HepG2 (cell line): ENCODE measurements around the gene SMPD1. TPM values are rescaled to one million over a fixed set of nuclear protein-coding genes. Genes with fewer than 3 reads are reported as not detected.

Experiments used
- ATAC-seq: fragments of 200-7000 bp; cut with Tn5 transposase; 3 replicates; pipeline ENCODE4 v1.9.1; 2020; ENCODE audit warnings: mild to moderate bottlenecking, moderate library complexity
- BruUV-seq: library from RNA; stranded (reverse); fragments of 400-500 nt; replicated peaks from 2 replicates; lab custom pipeline; 2021; lab: Mats Ljungman, UMichigan
- CTCF ChIA-PET: fragments of 300-600 bp; formaldehyde crosslinking; extraction: SDS; loops from one replicate; lab custom pipeline; 2021; ENCODE audit warnings: low total read pairs, inconsistent platforms, low intra/inter-chr PET ratio; lab: Yijun Ruan, JAX
- POLR2A ChIA-PET: fragments of 350-600 bp; sonication (Branson Sonifier 250); formaldehyde crosslinking; loops from one replicate; lab custom pipeline; 2020; ENCODE audit warnings: antibody characterized with exemption, inconsistent platforms; lab: Yijun Ruan, JAX
- DNase-seq: peaks from one replicate; pipeline ENCODE4 v3.0.0-alpha.2; 2015; ENCODE audit warnings: low spot score
- FAIRE-seq: peaks from 3 replicates; lab custom pipeline; 2011; peaks lifted over from hg19 to GRCh38; lab: Jason Lieb, UNC
- H2AFZ ChIP-seq: one replicate; pipeline ENCODE4 v1.6.1; 2011; ENCODE audit warnings: low read length, inconsistent platforms
- H3K27ac ChIP-seq: fragments of 300-600 bp; 3 replicates; pipeline ENCODE4 v1.8.0; 2011; ENCODE audit warnings: mixed run types, mild to moderate bottlenecking, mixed read lengths, low read length, inconsistent platforms; ENCODE audit not compliant: insufficient read depth; ENCODE audit errors: extremely low read length
- H3K27me3 ChIP-seq, 2 experiments: fragments of 200-600 bp in 1 of 2; 2 replicates in 1 of 2; 3 replicates in 1 of 2; pipeline versions ENCODE4 v1.6.0 to v1.8.0; 2011; ENCODE audit warnings: low read length in 2 of 2, mild to moderate bottlenecking in 2 of 2, moderate library complexity in 2 of 2, inconsistent platforms in 1 of 2; ENCODE audit not compliant: insufficient read depth in 2 of 2, control insufficient read depth in 1 of 2
- H3K36me3 ChIP-seq, 2 experiments: fragments of 200-600 bp in 1 of 2; replicated peaks in 1 of 2; 2 replicates in 1 of 2; 3 replicates in 1 of 2; pipeline versions ENCODE4 v1.5.1 to v1.8.0; 2011; ENCODE audit warnings: low read length in 2 of 2, inconsistent platforms in 1 of 2; ENCODE audit not compliant: insufficient read depth in 2 of 2, control insufficient read depth in 1 of 2
- H3K4me1 ChIP-seq: 2 replicates; pipeline ENCODE4 v1.5.1; 2012; ENCODE audit warnings: low read length, inconsistent platforms; ENCODE audit not compliant: insufficient read depth
- H3K4me2 ChIP-seq: 2 replicates; pipeline ENCODE4 v1.6.0; 2011; ENCODE audit warnings: low read depth, low read length, inconsistent platforms
- H3K4me3 ChIP-seq, 3 experiments: fragments of 200-600 bp in 1 of 3; sonication (generic), shearing (Covaris generic) in 1 of 3; replicated peaks in 1 of 3; 2 replicates each; pipeline ENCODE4 v1.5.1; 2011 to 2016; ENCODE audit warnings: low read length in 3 of 3, inconsistent platforms in 2 of 3, low read depth in 2 of 3, mild to moderate bottlenecking in 2 of 3, control low read depth in 1 of 3, mixed read lengths in 1 of 3; ENCODE audit not compliant: insufficient read depth in 1 of 3
- H3K79me2 ChIP-seq: one replicate; pipeline ENCODE4 v1.6.1; 2011; ENCODE audit warnings: low read length, inconsistent platforms; ENCODE audit not compliant: insufficient read depth
- H3K9ac ChIP-seq: 2 replicates; pipeline ENCODE4 v1.6.0; 2011; ENCODE audit warnings: mild to moderate bottlenecking, low read depth, low read length, inconsistent platforms; ENCODE audit not compliant: insufficient read depth
- H3K9me3 ChIP-seq: 2 replicates; pipeline ENCODE4 v1.5.1; 2012; ENCODE audit warnings: mild to moderate bottlenecking, low read length
- H4K20me1 ChIP-seq: 2 replicates; pipeline ENCODE4 v1.6.0; 2011; ENCODE audit warnings: inconsistent platforms, mild to moderate bottlenecking, low read length, moderate library complexity; ENCODE audit not compliant: insufficient read depth
- ATF7 ChIP-seq, 2 experiments: fragments of 450-650 bp in 1 of 2; sonication (generic) in 1 of 2; formaldehyde crosslinking in 1 of 2; IDR thresholded peaks; 2 replicates each; pipeline versions ENCODE4 v1.4.0 to v1.6.1; 2016 to 2020; ENCODE audit warnings: antibody characterized with exemption in 1 of 2, mild to moderate bottlenecking in 1 of 2, missing genetic modification reagents in 1 of 2
- ATRX ChIP-seq: sonication (generic); formaldehyde crosslinking; IDR thresholded peaks from 2 replicates; pipeline ENCODE4 v1.4.0; 2020; ENCODE audit warnings: missing genetic modification reagents, borderline replicate concordance
- CCDC6 ChIP-seq: sonication (generic); formaldehyde crosslinking; IDR thresholded peaks from 2 replicates; pipeline ENCODE4 v1.8.1; 2022; ENCODE audit warnings: mild to moderate bottlenecking, missing genetic modification reagents, moderate library complexity
- CREM ChIP-seq, 2 experiments: sonication (generic) in 1 of 2; formaldehyde crosslinking in 1 of 2; IDR thresholded peaks; 2 replicates each; pipeline versions ENCODE4 v1.4.0 to v1.6.1; 2016 to 2020; ENCODE audit warnings: antibody characterized with exemption in 1 of 2, mild to moderate bottlenecking in 1 of 2, missing genetic modification reagents in 1 of 2
- DMAP1 ChIP-seq: IDR thresholded peaks from 2 replicates; pipeline ENCODE4 v1.6.1; 2016
- FOXM1 ChIP-seq: sonication (generic); formaldehyde crosslinking; IDR thresholded peaks from 2 replicates; pipeline ENCODE4 v1.5.0; 2020; ENCODE audit warnings: missing genetic modification reagents
- KLF11 ChIP-seq: IDR thresholded peaks from 2 replicates; pipeline ENCODE4 v1.6.1; 2016; ENCODE audit warnings: missing compliant biosample characterization
- MIER3 ChIP-seq: IDR thresholded peaks from 2 replicates; pipeline ENCODE4 v1.6.1; 2016; ENCODE audit warnings: missing compliant biosample characterization, borderline replicate concordance
- NCOA5 ChIP-seq: sonication (generic); formaldehyde crosslinking; IDR thresholded peaks from 2 replicates; pipeline ENCODE4 v1.4.0; 2020; ENCODE audit warnings: missing genetic modification reagents
- SRSF1 ChIP-seq: fragments of 200-400 bp; formaldehyde crosslinking; optimal IDR thresholded peaks from 2 replicates; pipeline ENCODE3; 2017; ENCODE audit warnings: mild to moderate bottlenecking, low read depth, low read length, moderate library complexity
- ZMYM3 ChIP-seq: sonication (generic); formaldehyde crosslinking; IDR thresholded peaks from 2 replicates; pipeline ENCODE4 v1.5.1; 2020; ENCODE audit warnings: mild to moderate bottlenecking, missing genetic modification reagents
- ZNF552 ChIP-seq: sonication (generic); formaldehyde crosslinking; IDR thresholded peaks from 2 replicates; pipeline ENCODE4 v1.9.0; 2022; ENCODE audit warnings: missing genetic modification reagents, mild to moderate bottlenecking, borderline replicate concordance
- WGBS: methylation state at CpG from one replicate; pipeline ENCODE4 v1.1.6; 2017; ENCODE audit warnings: low lambda C conversion rate; 5-methylcytosine and 5-hydroxymethylcytosine counted together
- in situ Hi-C: cut with HindIII; loops from 2 replicates; pipeline ENCODE4 v1.10.0; 2017; ENCODE audit warnings: low pct_unique_long_range_greater_than_20kb; ENCODE audit not compliant: extremely low pct_ligation_motif_present
- intact Hi-C: fragments of 100-400 bp; cut with micrococcal nuclease; formaldehyde crosslinking; loops from one replicate; pipeline ENCODE4 v1.10.0; 2022; ENCODE audit not compliant: unreplicated experiment
- polyA plus RNA-seq, 8 experiments: library from polyadenylated mRNA; depleted of rRNA in 3 of 8; stranded (reverse) in 7 of 8; unstranded in 1 of 8; fragments of >200 nt; fragmentation: Illumina TruSeq in 4 of 8; extraction: Trizol in 4 of 8; gene quantifications; 2 replicates each; pipeline versions ENCODE4 v1.2.1 to v1.2.3, GENCODE V29; 2011 to 2016; ENCODE audit warnings: low read depth in 4 of 8, missing spikeins in 1 of 8, mixed read lengths in 1 of 8; ENCODE audit not compliant: insufficient read depth in 1 of 8
- total RNA-seq, 5 experiments: library from RNA; depleted of rRNA; stranded (reverse); fragments of >200 nt; fragmentation: Illumina TruSeq; extraction: Trizol; gene quantifications; 2 replicates each; pipeline ENCODE4 v1.2.3, GENCODE V29; 2016; ENCODE audit warnings: low read depth in 1 of 5
- TF ChIP-seq, protein P1 (sequence below): sonication (generic); formaldehyde crosslinking; IDR thresholded peaks from 2 replicates; pipeline ENCODE4 v1.5.0; 2020; ENCODE audit warnings: mild to moderate bottlenecking, missing genetic modification reagents, borderline replicate concordance
- TF ChIP-seq, protein P2 (sequence below): sonication (generic); formaldehyde crosslinking; IDR thresholded peaks from 2 replicates; pipeline ENCODE4 v1.5.0; 2020; ENCODE audit warnings: missing genetic modification reagents
- TF ChIP-seq, protein P3 (sequence below): sonication (generic); formaldehyde crosslinking; IDR thresholded peaks from 2 replicates; pipeline ENCODE4 v1.4.0; 2020; ENCODE audit warnings: low read depth, mild to moderate bottlenecking, missing genetic modification reagents

Gene SMPD1
- total and polyA plus RNA-seq, 2 of the 13 experiments (the other 11 are each of a cell fraction or from before 2014, with no cell fraction given), result 6.3 to 8.4 TPM

DNA sequence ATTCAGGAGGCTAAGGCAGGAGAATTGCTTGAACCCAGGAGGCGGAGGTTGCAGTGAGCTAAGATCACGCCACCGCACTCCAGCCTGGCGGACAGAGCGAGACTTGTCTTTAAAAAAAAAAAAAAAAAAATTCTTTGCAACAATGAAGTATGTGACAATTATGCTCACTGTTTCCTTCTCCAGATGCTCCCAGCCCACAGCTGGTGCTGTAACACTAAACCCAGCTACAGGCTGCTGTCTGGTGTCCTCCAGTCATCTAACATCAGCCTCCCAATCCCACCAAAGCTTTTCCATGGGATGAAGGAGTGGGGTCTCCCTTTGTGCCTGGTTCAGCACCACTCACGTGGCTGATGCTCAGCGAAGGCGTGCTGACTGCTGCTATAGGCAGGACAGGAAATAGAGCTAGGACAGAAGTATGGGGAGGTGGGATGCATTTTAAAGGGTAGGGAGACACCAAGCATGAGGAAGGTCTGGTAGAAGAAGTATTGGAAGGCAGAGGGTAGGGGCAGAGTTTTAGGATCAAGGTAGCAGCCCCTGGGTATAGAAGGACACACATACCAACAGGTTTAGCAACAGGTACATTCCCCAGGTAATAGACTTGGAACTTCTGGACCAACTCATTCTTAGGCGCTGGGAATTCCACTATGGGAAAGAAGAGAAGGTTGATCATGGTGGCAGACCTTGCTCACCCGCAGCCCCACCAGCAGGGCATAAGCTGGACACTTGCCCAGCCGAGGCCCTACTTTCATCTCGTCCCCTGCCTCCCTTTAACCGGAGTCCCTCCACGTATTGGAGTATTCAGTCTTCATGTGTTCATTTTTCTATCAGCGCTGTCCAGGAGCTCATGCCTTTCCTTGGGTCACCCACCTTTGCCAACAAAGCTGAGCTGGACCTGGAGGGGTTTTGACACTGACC, 10.4 kb downstream of the SMPD1 start (continued):
- TF ChIP-seq CCDC6 (CRISPR knock-in tag) (no peak), ZNF552 (CRISPR knock-in tag) (no peak), ZMYM3 (CRISPR knock-in tag) (no peak), NCOA5 (CRISPR knock-in tag) (no peak)
- TF ChIP-seq, protein P1, sequence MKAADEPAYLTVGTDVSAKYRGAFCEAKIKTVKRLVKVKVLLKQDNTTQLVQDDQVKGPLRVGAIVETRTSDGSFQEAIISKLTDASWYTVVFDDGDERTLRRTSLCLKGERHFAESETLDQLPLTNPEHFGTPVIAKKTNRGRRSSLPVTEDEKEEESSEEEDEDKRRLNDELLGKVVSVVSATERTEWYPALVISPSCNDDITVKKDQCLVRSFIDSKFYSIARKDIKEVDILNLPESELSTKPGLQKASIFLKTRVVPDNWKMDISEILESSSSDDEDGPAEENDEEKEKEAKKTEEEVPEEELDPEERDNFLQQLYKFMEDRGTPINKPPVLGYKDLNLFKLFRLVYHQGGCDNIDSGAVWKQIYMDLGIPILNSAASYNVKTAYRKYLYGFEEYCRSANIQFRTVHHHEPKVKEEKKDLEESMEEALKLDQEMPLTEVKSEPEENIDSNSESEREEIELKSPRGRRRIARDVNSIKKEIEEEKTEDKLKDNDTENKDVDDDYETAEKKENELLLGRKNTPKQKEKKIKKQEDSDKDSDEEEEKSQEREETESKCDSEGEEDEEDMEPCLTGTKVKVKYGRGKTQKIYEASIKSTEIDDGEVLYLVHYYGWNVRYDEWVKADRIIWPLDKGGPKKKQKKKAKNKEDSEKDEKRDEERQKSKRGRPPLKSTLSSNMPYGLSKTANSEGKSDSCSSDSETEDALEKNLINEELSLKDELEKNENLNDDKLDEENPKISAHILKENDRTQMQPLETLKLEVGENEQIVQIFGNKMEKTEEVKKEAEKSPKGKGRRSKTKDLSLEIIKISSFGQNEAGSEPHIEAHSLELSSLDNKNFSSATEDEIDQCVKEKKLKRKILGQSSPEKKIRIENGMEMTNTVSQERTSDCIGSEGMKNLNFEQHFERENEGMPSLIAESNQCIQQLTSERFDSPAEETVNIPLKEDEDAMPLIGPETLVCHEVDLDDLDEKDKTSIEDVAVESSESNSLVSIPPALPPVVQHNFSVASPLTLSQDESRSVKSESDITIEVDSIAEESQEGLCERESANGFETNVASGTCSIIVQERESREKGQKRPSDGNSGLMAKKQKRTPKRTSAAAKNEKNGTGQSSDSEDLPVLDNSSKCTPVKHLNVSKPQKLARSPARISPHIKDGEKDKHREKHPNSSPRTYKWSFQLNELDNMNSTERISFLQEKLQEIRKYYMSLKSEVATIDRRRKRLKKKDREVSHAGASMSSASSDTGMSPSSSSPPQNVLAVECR (CRISPR knock-in tag), result no peak

DNA sequence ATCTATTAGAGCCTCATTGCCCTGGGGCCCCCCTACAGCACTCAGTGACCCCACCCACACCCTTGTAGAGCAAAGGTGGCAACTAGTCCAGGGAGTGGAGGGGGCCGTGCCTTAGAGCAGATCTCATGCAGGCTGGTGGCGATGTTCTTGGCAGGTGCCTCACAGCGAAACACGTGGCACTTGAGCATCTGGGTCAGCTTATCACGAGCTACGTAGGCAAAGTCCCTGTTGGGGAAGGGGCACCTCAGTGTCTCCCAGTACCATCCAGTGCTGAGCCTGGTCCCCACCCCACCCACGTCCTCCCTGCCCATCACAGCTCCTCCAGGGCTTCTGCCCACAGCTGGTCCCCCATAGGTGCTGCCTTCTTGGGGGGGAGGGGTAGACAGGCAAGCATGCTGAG, 11.2 kb downstream of the SMPD1 start:
- H3K4me2 ChIP-seq, result no peak overlapping the region
- no peak for DNase-seq
- H3K79me2 ChIP-seq, result no peaks in the 10 kb centered on the region
- H4K20me1 ChIP-seq, result no peaks in the 10 kb centered on the region
- H3K27ac ChIP-seq, result no peak overlapping the region
- FAIRE-seq, result no peak
- 33% methylated on average over 1 of the region's 7 CpGs for WGBS
- in situ Hi-C loops (no loop called here), intact Hi-C loops (no loop called here)
- ChIA-PET POLR2A (interaction anchor here (0.9 to 2.8 kb wide), 3 partner anchors 11 to 18 kb away, joined by 3 to 16 read pairs (median 4); partner anchors contain the start of gene SMPD1), CTCF (no interaction called here)
- no peaks in the 10 kb centered on the region for H3K36me3 ChIP-seq
- H3K9me3 ChIP-seq, result no peaks in the 10 kb centered on the region
- no peak overlapping the region for H3K9ac ChIP-seq
- H3K4me3 ChIP-seq, result no peak overlapping the region
- no peak for ATAC-seq
- H3K27me3 ChIP-seq, result peaks cover 0 to 3% of the 10 kb centered on the region in 2 experiments; a peak in 1 of 5 replicates
- BruUV-seq, result no TSS peak
- peaks cover 27% of the 10 kb centered on the region for H3K4me1 ChIP-seq
- H2AFZ ChIP-seq, result no peak overlapping the region
- no peak for TF ChIP-seq ATRX
- TF ChIP-seq DMAP1 (CRISPR knock-in tag), result no peak
- TF ChIP-seq FOXM1 (CRISPR knock-in tag), result no peak
- no peak for TF ChIP-seq ATF7 (IDR thresholded peaks at IDR 0.05)
- no peak for TF ChIP-seq ATF7 (CRISPR knock-in tag; IDR thresholded peaks at IDR 0.05)
- TF ChIP-seq, protein P2, sequence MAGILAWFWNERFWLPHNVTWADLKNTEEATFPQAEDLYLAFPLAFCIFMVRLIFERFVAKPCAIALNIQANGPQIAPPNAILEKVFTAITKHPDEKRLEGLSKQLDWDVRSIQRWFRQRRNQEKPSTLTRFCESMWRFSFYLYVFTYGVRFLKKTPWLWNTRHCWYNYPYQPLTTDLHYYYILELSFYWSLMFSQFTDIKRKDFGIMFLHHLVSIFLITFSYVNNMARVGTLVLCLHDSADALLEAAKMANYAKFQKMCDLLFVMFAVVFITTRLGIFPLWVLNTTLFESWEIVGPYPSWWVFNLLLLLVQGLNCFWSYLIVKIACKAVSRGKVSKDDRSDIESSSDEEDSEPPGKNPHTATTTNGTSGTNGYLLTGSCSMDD, result no peak
- TF ChIP-seq MIER3 (CRISPR knock-in tag), result no peak
- TF ChIP-seq CREM (IDR thresholded peaks at IDR 0.05), result no peak
- TF ChIP-seq CREM (CRISPR knock-in tag; IDR thresholded peaks at IDR 0.05), result no peak
- TF ChIP-seq KLF11 (CRISPR knock-in tag), result no peak
- TF ChIP-seq, protein P3, sequence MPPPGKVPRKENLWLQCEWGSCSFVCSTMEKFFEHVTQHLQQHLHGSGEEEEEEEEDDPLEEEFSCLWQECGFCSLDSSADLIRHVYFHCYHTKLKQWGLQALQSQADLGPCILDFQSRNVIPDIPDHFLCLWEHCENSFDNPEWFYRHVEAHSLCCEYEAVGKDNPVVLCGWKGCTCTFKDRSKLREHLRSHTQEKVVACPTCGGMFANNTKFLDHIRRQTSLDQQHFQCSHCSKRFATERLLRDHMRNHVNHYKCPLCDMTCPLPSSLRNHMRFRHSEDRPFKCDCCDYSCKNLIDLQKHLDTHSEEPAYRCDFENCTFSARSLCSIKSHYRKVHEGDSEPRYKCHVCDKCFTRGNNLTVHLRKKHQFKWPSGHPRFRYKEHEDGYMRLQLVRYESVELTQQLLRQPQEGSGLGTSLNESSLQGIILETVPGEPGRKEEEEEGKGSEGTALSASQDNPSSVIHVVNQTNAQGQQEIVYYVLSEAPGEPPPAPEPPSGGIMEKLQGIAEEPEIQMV, result no peak
- TF ChIP-seq SRSF1, result no peak
